Upper lobe of left lung (tissue), 4 donors: ENCODE measurements around the gene MYO15A.

Source experiments
- EP300 ChIP-seq, 4 donors: sonication (generic); formaldehyde crosslinking; IDR thresholded peaks; one replicate each; pipeline ENCODE4 v1.5.1; 2017; ENCODE audit warnings: antibody characterized with exemption in 4 of 4, control low read depth in 2 of 4
- POLR2A ChIP-seq, 4 donors: fragments of 450-650 bp; IDR thresholded peaks; one replicate each; pipeline ENCODE4 v1.5.1; 2016 to 2017; ENCODE audit warnings: antibody characterized with exemption in 4 of 4, mild to moderate bottlenecking in 2 of 4
- POLR2AphosphoS5 ChIP-seq, 2 donors: sonication (generic); formaldehyde crosslinking; IDR thresholded peaks; one replicate each; pipeline ENCODE4 v1.5.1; 2017; ENCODE audit warnings: antibody characterized with exemption in 2 of 2
- TF ChIP-seq, protein P1 (sequence below), 6 experiments: fragments of 450-650 bp in 4 of 6; fragments of 200-600 bp in 2 of 6; sonication (generic) in 2 of 6; IDR thresholded peaks; one replicate each; pipeline ENCODE4 v1.5.1; 2016 to 2019; ENCODE audit warnings: antibody characterized with exemption in 6 of 6

DNA sequence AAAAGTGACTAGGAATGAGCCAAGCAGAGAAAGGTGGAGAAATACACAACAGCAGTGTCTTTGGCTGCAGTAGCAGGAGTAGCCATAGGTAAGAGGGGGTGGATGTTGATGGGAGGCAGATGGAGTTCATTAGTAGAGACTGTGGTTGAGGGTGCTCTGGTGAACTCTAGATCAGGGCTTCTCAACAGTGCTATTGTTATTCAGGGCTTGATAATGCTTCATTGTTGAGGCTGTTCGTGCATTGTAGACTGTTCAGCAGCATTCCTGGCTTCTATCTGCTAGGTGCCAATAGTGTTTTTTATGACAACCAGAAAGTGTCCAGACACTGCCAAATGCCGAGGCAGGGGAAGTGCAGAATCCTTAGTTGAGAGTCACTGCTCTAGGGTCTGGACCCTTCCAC, 78.7 kb downstream of the MYO15A start:
- TF ChIP-seq, protein P1, sequence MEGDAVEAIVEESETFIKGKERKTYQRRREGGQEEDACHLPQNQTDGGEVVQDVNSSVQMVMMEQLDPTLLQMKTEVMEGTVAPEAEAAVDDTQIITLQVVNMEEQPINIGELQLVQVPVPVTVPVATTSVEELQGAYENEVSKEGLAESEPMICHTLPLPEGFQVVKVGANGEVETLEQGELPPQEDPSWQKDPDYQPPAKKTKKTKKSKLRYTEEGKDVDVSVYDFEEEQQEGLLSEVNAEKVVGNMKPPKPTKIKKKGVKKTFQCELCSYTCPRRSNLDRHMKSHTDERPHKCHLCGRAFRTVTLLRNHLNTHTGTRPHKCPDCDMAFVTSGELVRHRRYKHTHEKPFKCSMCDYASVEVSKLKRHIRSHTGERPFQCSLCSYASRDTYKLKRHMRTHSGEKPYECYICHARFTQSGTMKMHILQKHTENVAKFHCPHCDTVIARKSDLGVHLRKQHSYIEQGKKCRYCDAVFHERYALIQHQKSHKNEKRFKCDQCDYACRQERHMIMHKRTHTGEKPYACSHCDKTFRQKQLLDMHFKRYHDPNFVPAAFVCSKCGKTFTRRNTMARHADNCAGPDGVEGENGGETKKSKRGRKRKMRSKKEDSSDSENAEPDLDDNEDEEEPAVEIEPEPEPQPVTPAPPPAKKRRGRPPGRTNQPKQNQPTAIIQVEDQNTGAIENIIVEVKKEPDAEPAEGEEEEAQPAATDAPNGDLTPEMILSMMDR (IDR thresholded peaks at IDR 0.05), result no peak
- TF ChIP-seq POLR2A (IDR thresholded peaks at IDR 0.05) (no peak), POLR2AphosphoS5 (IDR thresholded peaks at IDR 0.05) (no peak), EP300 (IDR thresholded peaks at IDR 0.05) (no peak)
